Liver (tissue), 9 donors: Measurements from ENCODE around the gene DNMT1. TPM values are rescaled to one million over a fixed set of nuclear protein-coding genes. Genes with fewer than 3 reads are reported as not detected.

Source experiments
- DNase-seq: peaks from one replicate; pipeline ENCODE4 v3.0.0-alpha.2; 2017; ENCODE audit warnings: low spot score
- H3K27ac ChIP-seq, 2 donors: one replicate each; pipeline ENCODE4 v1.7.0; 2013; ENCODE audit warnings: inconsistent platforms in 2 of 2, low read length in 2 of 2, control low read depth in 1 of 2, low read depth in 1 of 2, mild to moderate bottlenecking in 1 of 2
- H3K27me3 ChIP-seq, 4 donors: one replicate each; pipeline versions ENCODE4 v1.6.1 to v1.7.0; 2013; ENCODE audit warnings: low read length in 3 of 4, inconsistent platforms in 1 of 4, mild to moderate bottlenecking in 1 of 4, moderate library complexity in 1 of 4; ENCODE audit not compliant: control insufficient read depth in 4 of 4, insufficient read depth in 4 of 4
- H3K36me3 ChIP-seq, 4 donors: one replicate each; pipeline versions ENCODE4 v1.6.1 to v1.7.0; 2013; ENCODE audit warnings: low read length in 3 of 4, mild to moderate bottlenecking in 3 of 4, low read depth in 1 of 4, moderate library complexity in 1 of 4; ENCODE audit not compliant: control insufficient read depth in 4 of 4, insufficient read depth in 3 of 4
- H3K4me1 ChIP-seq, 4 donors: one replicate each; pipeline versions ENCODE4 v1.6.1 to v1.7.0; 2013; ENCODE audit warnings: low read length in 3 of 4, mild to moderate bottlenecking in 3 of 4, moderate library complexity in 1 of 4; ENCODE audit not compliant: control insufficient read depth in 4 of 4, insufficient read depth in 4 of 4
- H3K4me3 ChIP-seq, 3 donors: one replicate each; pipeline versions ENCODE4 v1.6.1 to v1.7.0; 2013; ENCODE audit warnings: low read length in 3 of 3, control low read depth in 1 of 3, low read depth in 1 of 3, mild to moderate bottlenecking in 1 of 3
- H3K9ac ChIP-seq, 2 donors: one replicate each; pipeline ENCODE4 v1.7.0; 2013; ENCODE audit warnings: low read length in 2 of 2, mild to moderate bottlenecking in 2 of 2, moderate library complexity in 2 of 2, control low read depth in 1 of 2, low read depth in 1 of 2
- H3K9me3 ChIP-seq, 4 donors: one replicate each; pipeline versions ENCODE4 v1.6.1 to v1.7.0; 2013; ENCODE audit warnings: low read length in 3 of 4; ENCODE audit not compliant: control insufficient read depth in 4 of 4
- ATF3 ChIP-seq: IDR thresholded peaks from 2 replicates; pipeline ENCODE4 v1.6.1; 2016; ENCODE audit warnings: antibody characterized with exemption
- CTCF ChIP-seq: fragments of 150-350 bp; IDR thresholded peaks from 2 replicates; pipeline ENCODE4 v1.5.1; 2017; ENCODE audit warnings: improper control_type of control experiment, low read depth, low read length; ENCODE audit not compliant: missing input control
- EGR1 ChIP-seq, 2 donors: IDR thresholded peaks; 2 replicates each; pipeline ENCODE4 v1.6.1; 2016 to 2018; ENCODE audit warnings: antibody characterized with exemption in 2 of 2, low read depth in 2 of 2
- FOXA1 ChIP-seq: IDR thresholded peaks from 2 replicates; pipeline ENCODE4 v1.6.1; 2016; ENCODE audit warnings: antibody characterized with exemption
- FOXA2 ChIP-seq: IDR thresholded peaks from 2 replicates; pipeline ENCODE4 v1.6.1; 2016; ENCODE audit warnings: antibody characterized with exemption
- GABPA ChIP-seq, 2 donors: IDR thresholded peaks in 1 of 2; conservative IDR thresholded peaks in 1 of 2; 2 replicates each; pipeline ENCODE4 v1.6.1; 2016; ENCODE audit warnings: antibody characterized with exemption in 2 of 2, mild to moderate bottlenecking in 1 of 2, moderate library complexity in 1 of 2
- HNF4A ChIP-seq, 2 donors: conservative IDR thresholded peaks; 2 replicates each; pipeline ENCODE4 v1.6.1; 2016; ENCODE audit warnings: antibody characterized with exemption in 2 of 2, mild to moderate bottlenecking in 2 of 2
- HNF4G ChIP-seq: IDR thresholded peaks from 2 replicates; pipeline ENCODE4 v1.6.1; 2016; ENCODE audit warnings: antibody characterized with exemption
- JUND ChIP-seq, 2 donors: IDR thresholded peaks; 2 replicates each; pipeline ENCODE4 v1.6.1; 2016; ENCODE audit warnings: antibody characterized with exemption in 2 of 2
- MAX ChIP-seq: IDR thresholded peaks from 2 replicates; pipeline ENCODE4 v1.6.1; 2016; ENCODE audit warnings: antibody characterized with exemption
- NR2F2 ChIP-seq: IDR thresholded peaks from 2 replicates; pipeline ENCODE4 v1.6.1; 2016; ENCODE audit warnings: antibody characterized with exemption
- RAD21 ChIP-seq, 2 donors: IDR thresholded peaks; 2 replicates each; pipeline ENCODE4 v1.6.1; 2016; ENCODE audit warnings: antibody characterized with exemption in 2 of 2, mild to moderate bottlenecking in 2 of 2
- REST ChIP-seq: IDR thresholded peaks from 2 replicates; pipeline ENCODE4 v1.6.1; 2016; ENCODE audit warnings: antibody characterized with exemption, mild to moderate bottlenecking
- SP1 ChIP-seq: IDR thresholded peaks from 2 replicates; pipeline ENCODE4 v1.6.1; 2018; ENCODE audit warnings: antibody characterized with exemption, mild to moderate bottlenecking
- TAF1 ChIP-seq: conservative IDR thresholded peaks from 2 replicates; pipeline ENCODE4 v1.6.1; 2016; ENCODE audit warnings: antibody characterized with exemption, mild to moderate bottlenecking
- YY1 ChIP-seq: IDR thresholded peaks from 2 replicates; pipeline ENCODE4 v1.6.1; 2016; ENCODE audit warnings: antibody characterized with exemption, mild to moderate bottlenecking
- ZBTB33 ChIP-seq: IDR thresholded peaks from 2 replicates; pipeline ENCODE4 v1.6.1; 2016; ENCODE audit warnings: antibody characterized with exemption
- WGBS: extraction: QIAGEN DNeasy Blood & Tissue Kit; methylation state at CpG from one replicate; pipeline ENCODE4 v1.1.7; 2013; 5-methylcytosine and 5-hydroxymethylcytosine counted together
- polyA plus RNA-seq, 2 donors: library from polyadenylated mRNA; stranded (reverse) in 1 of 2; unstranded in 1 of 2; fragments of 200-250 nt in 1 of 2; fragments of >200 nt in 1 of 2; fragmentation: Nextera tagmentation in 1 of 2; extraction: Ambion mirVana in 1 of 2; gene quantifications; one replicate each; pipeline versions ENCODE4 v1.2.1 to v1.2.3, GENCODE V29; 2013 to 2015
- total RNA-seq, 2 donors: library from RNA; depleted of rRNA; stranded (reverse); fragments of >200 nt; gene quantifications; one replicate each; pipeline ENCODE4 v1.2.3, GENCODE V29; 2014
- donor health status: healthy.
- donor health status: healthy.
- donor health status: healthy.
- donor health status: healthy.
- donor health status: healthy.

DNMT1 gene
- total and polyA plus RNA-seq, 4 donors, result 8.7 to 47.1 (median 20.0) TPM

- Histone ChIP-seq H3K27ac (peak within 1 kb of the TSS; percentile 57 to 70), H3K27me3 (no peaks in the 10 kb centered on the region), H3K4me1 (peaks cover 0 to 11% (median 8%) of the 10 kb centered on the region in 4 donors), H3K4me3 (peak within 1 kb of the TSS; percentile 80 to 88 (median 82)), H3K9ac (peak within 1 kb of the TSS; percentile 47 to 65), H3K9me3 (no peaks in the 10 kb centered on the region), H3K36me3 (peaks cover 14 to 37% (median 15%) of the 10 kb centered on the region in 4 donors)
- 2% methylated on average over 71 of the region's 71 CpGs for WGBS
- TF ChIP-seq YY1 (peak; percentile 55), NR2F2 (no peak), GABPA (IDR thresholded peaks at IDR 0.05 in 1 of 2, conservative IDR thresholded peaks at IDR 0.05 in 1 of 2) (peak; percentile 94 to 99), FOXA1 (no peak), REST (peak; percentile 13), SP1 (peak; percentile 40), MAX (peak; percentile 87), FOXA2 (peak; percentile 38), ZBTB33 (no peak), RAD21 (IDR thresholded peaks at IDR 0.05) (no peak)
- DNase-seq, result peak; percentile 97
These were observed 88.4 kb downstream of the DNMT1 start, which contains the start of gene PPAN for GRCh38 chr19:10106100-10106936. Gene PPAN, plus strand, starts transcription at chr19:10106362. Its CDS starts 33 bp downstream, at chr19:10106395.

GRCh38 chr19:10105509-10106099 lies 89.1 kb downstream of the DNMT1 start:
- H3K9me3 ChIP-seq, result no peaks in the 10 kb centered on the region
- no peak overlapping the region for H3K4me3 ChIP-seq
- no peaks in the 10 kb centered on the region for H3K27me3 ChIP-seq
- H3K36me3 ChIP-seq, result peaks cover 11 to 30% (median 15%) of the 10 kb centered on the region in 4 donors
- no peak for DNase-seq
- 40% methylated on average over 16 of the region's 16 CpGs for WGBS
- peak overlapping the region; percentile 25 to 70 for H3K27ac ChIP-seq
- no peak overlapping the region for H3K9ac ChIP-seq
- peaks cover 0 to 11% (median 8%) of the 10 kb centered on the region in 4 donors for H3K4me1 ChIP-seq
- TF ChIP-seq MAX, result no peak
- TF ChIP-seq ZBTB33, result no peak
- TF ChIP-seq JUND (IDR thresholded peaks at IDR 0.05), result no peak
- TF ChIP-seq HNF4G, result no peak
- no peak for TF ChIP-seq YY1
- TF ChIP-seq CTCF, result no peak
- no peak for TF ChIP-seq FOXA2
- no peak for TF ChIP-seq EGR1 (IDR thresholded peaks at IDR 0.05; ENCODE audit: low read depth in 2 of 2)
- no peak for TF ChIP-seq TAF1
- TF ChIP-seq SP1, result no peak
- TF ChIP-seq HNF4A (conservative IDR thresholded peaks at IDR 0.05), result no peak
- TF ChIP-seq FOXA1, result no peak
- TF ChIP-seq GABPA (IDR thresholded peaks at IDR 0.05 in 1 of 2, conservative IDR thresholded peaks at IDR 0.05 in 1 of 2), result no peak
- TF ChIP-seq ATF3, result no peak
- no peak for TF ChIP-seq RAD21 (IDR thresholded peaks at IDR 0.05)
- no peak for TF ChIP-seq NR2F2
